Endothelial cell of umbilical vein (primary cell): ENCODE data around the gene RAB40C.

Experiments
- EZH2 ChIP-seq: IDR thresholded peaks from 2 replicates; pipeline ENCODE4 v1.6.1; 2012; ENCODE audit warnings: borderline replicate concordance, low read depth, mild to moderate bottlenecking, moderate library complexity, low read length, inconsistent platforms; ENCODE audit not compliant: severe bottlenecking
- MYC ChIP-seq: IDR thresholded peaks from one replicate; pipeline ENCODE4 v1.6.1; 2011; ENCODE audit warnings: mild to moderate bottlenecking, low read depth, low read length
- POLR2A ChIP-seq: IDR thresholded peaks from 2 replicates; pipeline ENCODE4 v1.6.1; 2012; ENCODE audit warnings: low read depth, mild to moderate bottlenecking, control low read depth, low read length
- POLR2AphosphoS5 ChIP-seq: IDR thresholded peaks from 2 replicates; pipeline ENCODE4 v1.6.1; 2012; ENCODE audit warnings: low read depth, mild to moderate bottlenecking, control low read depth, low read length, moderate library complexity; ENCODE audit not compliant: insufficient read depth
- TF ChIP-seq, protein P1 (sequence below), 2 donors: IDR thresholded peaks; 1 replicate in 1 of 2; 2 replicates in 1 of 2; pipeline ENCODE4 v1.5.1; 2011; ENCODE audit warnings: low read length in 2 of 2, mild to moderate bottlenecking in 2 of 2, moderate library complexity in 2 of 2, control low read depth in 1 of 2, inconsistent platforms in 1 of 2, low read depth in 1 of 2; ENCODE audit not compliant: insufficient read depth in 1 of 2; ENCODE audit errors: extremely low read depth in 1 of 2
- TF ChIP-seq, protein P2 (sequence below): IDR thresholded peaks from 2 replicates; pipeline ENCODE4 v1.6.1; 2011; ENCODE audit not compliant: insufficient read depth, insufficient read length

- TF ChIP-seq MYC = no peak
- TF ChIP-seq, protein P1, sequence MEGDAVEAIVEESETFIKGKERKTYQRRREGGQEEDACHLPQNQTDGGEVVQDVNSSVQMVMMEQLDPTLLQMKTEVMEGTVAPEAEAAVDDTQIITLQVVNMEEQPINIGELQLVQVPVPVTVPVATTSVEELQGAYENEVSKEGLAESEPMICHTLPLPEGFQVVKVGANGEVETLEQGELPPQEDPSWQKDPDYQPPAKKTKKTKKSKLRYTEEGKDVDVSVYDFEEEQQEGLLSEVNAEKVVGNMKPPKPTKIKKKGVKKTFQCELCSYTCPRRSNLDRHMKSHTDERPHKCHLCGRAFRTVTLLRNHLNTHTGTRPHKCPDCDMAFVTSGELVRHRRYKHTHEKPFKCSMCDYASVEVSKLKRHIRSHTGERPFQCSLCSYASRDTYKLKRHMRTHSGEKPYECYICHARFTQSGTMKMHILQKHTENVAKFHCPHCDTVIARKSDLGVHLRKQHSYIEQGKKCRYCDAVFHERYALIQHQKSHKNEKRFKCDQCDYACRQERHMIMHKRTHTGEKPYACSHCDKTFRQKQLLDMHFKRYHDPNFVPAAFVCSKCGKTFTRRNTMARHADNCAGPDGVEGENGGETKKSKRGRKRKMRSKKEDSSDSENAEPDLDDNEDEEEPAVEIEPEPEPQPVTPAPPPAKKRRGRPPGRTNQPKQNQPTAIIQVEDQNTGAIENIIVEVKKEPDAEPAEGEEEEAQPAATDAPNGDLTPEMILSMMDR (IDR thresholded peaks at IDR 0.05; ENCODE audit: extremely low read depth in 1 of 2, insufficient read depth in 1 of 2, low read depth in 1 of 2, low read length in 2 of 2) = no peak
- no peak for TF ChIP-seq POLR2A
- TF ChIP-seq POLR2AphosphoS5 = no peak
- no peak for TF ChIP-seq EZH2
- TF ChIP-seq, protein P2, sequence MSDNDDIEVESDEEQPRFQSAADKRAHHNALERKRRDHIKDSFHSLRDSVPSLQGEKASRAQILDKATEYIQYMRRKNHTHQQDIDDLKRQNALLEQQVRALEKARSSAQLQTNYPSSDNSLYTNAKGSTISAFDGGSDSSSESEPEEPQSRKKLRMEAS = no peak
Measured at GRCh38 chr16:592518-593306, 2.8 kb downstream of the RAB40C start.
